ENCODE measurements around the gene RNF17. TPM values are rescaled to one million over a fixed set of nuclear protein-coding genes. Genes with fewer than 3 reads are reported as not detected.

The RNF17 gene
- total and polyA plus RNA-seq, 10 of the 15 experiments (the other 5 are each of a cell fraction or from before 2014, with no cell fraction given) = not detected

- TF ChIP-seq BCL3 (IDR thresholded peaks at IDR 0.05; ENCODE audit: borderline replicate concordance, insufficient read depth, low read depth, low read length, poor library complexity, severe bottlenecking) = no peak
- no peak for TF ChIP-seq TBL1XR1 (IDR thresholded peaks at IDR 0.05; ENCODE audit: low read depth, low read length)
- TF ChIP-seq TCF3 (IDR thresholded peaks at IDR 0.05; ENCODE audit: borderline replicate concordance, insufficient read depth, low read depth, low read length) = no peak
- no peak for TF ChIP-seq NR2C1 (IDR thresholded peaks at IDR 0.05)
- no peak for TF ChIP-seq PAX8 (IDR thresholded peaks at IDR 0.05)
- no peak for TF ChIP-seq IRF5 (IDR thresholded peaks at IDR 0.05; ENCODE audit: borderline replicate concordance)
- no peak for TF ChIP-seq MEF2A (IDR thresholded peaks at IDR 0.05; ENCODE audit: insufficient read depth, low read depth, low read length)
- no peak for TF ChIP-seq NFXL1 (IDR thresholded peaks at IDR 0.05; ENCODE audit: borderline replicate concordance)
These were observed 284 bp downstream of the RNF17 start (continued) for GRCh38 chr13:24764276-24764630.

- H3K4me3 ChIP-seq = no peak overlapping the region
- H3K36me3 ChIP-seq (ENCODE audit: control insufficient read depth in 2 of 2, insufficient read depth in 2 of 2, low read length in 1 of 2) = no peaks in the 10 kb centered on the region
- 0% methylated on average over 1 of the region's 1 CpG for WGBS (ENCODE audit: insufficient coverage, insufficient replicate concordance, low lambda C conversion rate, missing lambda C conversion rate)
- no peaks in the 10 kb centered on the region for H3K79me2 ChIP-seq (ENCODE audit: control insufficient read depth, insufficient read depth, low read length)
- no peak overlapping the region for H2AFZ ChIP-seq (ENCODE audit: control insufficient read depth, low read depth, low read length)
- no peak overlapping the region for H3K4me2 ChIP-seq (ENCODE audit: control insufficient read depth, insufficient read depth)
- no peaks in the 10 kb centered on the region for H3K4me1 ChIP-seq (ENCODE audit: control insufficient read depth, insufficient read depth, low read length)
- no peaks in the 10 kb centered on the region for H3K27me3 ChIP-seq (replicated peaks in 1 of 2; ENCODE audit: control insufficient read depth in 2 of 2, insufficient read depth in 2 of 2, low read length in 1 of 2)
- RAD21 ChIA-PET (ENCODE audit: unreplicated experiment) = no interaction called here
- in situ Hi-C loops (cut with MboI) = no loop called here
- intact Hi-C loops (cut with micrococcal nuclease; ENCODE audit: unreplicated experiment) = no loop called here
- CTCF ChIA-PET = interaction anchor here (1.3 kb wide), 1 partner anchor 15 kb away, joined by 3 read pairs; no protein-coding TSS in a partner anchor
- BruUV-seq (replicated peaks) = no TSS peak
- SMC1A ChIA-PET (ENCODE audit: uncharacterized antibody, unreplicated experiment) = interaction anchor here (1.3 kb wide), 1 partner anchor 10 kb away, joined by 5 read pairs; no protein-coding TSS in a partner anchor
- H3K27ac ChIP-seq (ENCODE audit: control insufficient read depth, insufficient read depth) = no peak overlapping the region
- DNase-seq (ENCODE audit: low read depth, low spot score) (no peak), ATAC-seq (no peak), FAIRE-seq (no peak)
- POLR2A ChIA-PET = no interaction called here
- no peaks in the 10 kb centered on the region for H4K20me1 ChIP-seq (ENCODE audit: control insufficient read depth, insufficient read depth)
- no peak overlapping the region for H3K9ac ChIP-seq (ENCODE audit: control insufficient read depth, insufficient read depth, low read length)
- H3K9me3 ChIP-seq (replicated peaks; ENCODE audit: control insufficient read depth, insufficient read depth, low read length) = no peaks in the 10 kb centered on the region
- TF ChIP-seq TCF7 (IDR thresholded peaks at IDR 0.05; ENCODE audit: borderline replicate concordance) (no peak), CHD2 (IDR thresholded peaks at IDR 0.05; ENCODE audit: borderline replicate concordance, low read depth, low read length) (no peak), EP300 (IDR thresholded peaks at IDR 0.05; ENCODE audit: borderline replicate concordance in 1 of 2, control insufficient read depth in 1 of 2, low read depth in 2 of 2, low read length in 2 of 2) (no peak), RFX5 (IDR thresholded peaks at IDR 0.05; ENCODE audit: low read depth, low read length) (no peak), POLR2AphosphoS2 (IDR thresholded peaks at IDR 0.05; ENCODE audit: low read depth, low read length) (no peak), RELB (IDR thresholded peaks at IDR 0.05; ENCODE audit: low read depth) (no peak), SP1 (IDR thresholded peaks at IDR 0.05; ENCODE audit: low read depth, low read length) (no peak)
- TF ChIP-seq, protein P1, sequence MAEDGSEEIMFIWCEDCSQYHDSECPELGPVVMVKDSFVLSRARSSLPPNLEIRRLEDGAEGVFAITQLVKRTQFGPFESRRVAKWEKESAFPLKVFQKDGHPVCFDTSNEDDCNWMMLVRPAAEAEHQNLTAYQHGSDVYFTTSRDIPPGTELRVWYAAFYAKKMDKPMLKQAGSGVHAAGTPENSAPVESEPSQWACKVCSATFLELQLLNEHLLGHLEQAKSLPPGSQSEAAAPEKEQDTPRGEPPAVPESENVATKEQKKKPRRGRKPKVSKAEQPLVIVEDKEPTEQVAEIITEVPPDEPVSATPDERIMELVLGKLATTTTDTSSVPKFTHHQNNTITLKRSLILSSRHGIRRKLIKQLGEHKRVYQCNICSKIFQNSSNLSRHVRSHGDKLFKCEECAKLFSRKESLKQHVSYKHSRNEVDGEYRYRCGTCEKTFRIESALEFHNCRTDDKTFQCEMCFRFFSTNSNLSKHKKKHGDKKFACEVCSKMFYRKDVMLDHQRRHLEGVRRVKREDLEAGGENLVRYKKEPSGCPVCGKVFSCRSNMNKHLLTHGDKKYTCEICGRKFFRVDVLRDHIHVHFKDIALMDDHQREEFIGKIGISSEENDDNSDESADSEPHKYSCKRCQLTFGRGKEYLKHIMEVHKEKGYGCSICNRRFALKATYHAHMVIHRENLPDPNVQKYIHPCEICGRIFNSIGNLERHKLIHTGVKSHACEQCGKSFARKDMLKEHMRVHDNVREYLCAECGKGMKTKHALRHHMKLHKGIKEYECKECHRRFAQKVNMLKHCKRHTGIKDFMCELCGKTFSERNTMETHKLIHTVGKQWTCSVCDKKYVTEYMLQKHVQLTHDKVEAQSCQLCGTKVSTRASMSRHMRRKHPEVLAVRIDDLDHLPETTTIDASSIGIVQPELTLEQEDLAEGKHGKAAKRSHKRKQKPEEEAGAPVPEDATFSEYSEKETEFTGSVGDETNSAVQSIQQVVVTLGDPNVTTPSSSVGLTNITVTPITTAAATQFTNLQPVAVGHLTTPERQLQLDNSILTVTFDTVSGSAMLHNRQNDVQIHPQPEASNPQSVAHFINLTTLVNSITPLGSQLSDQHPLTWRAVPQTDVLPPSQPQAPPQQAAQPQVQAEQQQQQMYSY (CRISPR knock-in tag; IDR thresholded peaks at IDR 0.05) = no peak
These were observed 13.2 kb downstream of the RNF17 start for GRCh38 chr13:24777171-24777570.

All from GM12878 (cell line).